ENCODE data around the gene CHCHD6.

DNA sequence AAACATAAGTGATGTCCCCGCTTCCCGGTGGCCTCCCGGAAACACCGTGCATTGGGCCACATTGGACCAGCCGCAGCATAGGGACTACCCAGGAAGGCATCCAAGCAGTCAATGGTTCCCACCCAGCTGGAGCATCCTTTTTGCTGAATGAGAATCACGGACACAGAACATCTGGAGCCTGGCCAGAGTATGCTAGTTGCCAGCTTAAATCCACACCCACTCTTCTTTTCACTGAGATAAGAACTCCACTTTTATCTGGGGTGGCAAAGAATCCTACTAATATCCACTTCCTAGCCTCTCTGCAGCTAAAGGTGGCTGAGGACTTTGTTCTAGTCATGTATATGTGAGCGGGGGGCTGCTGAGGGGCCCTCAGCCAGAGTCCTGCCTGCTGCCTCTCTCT, 183.6 kb downstream of the CHCHD6 start:
- TF ChIP-seq POLR2A (IDR thresholded peaks at IDR 0.05) (no peak), CTCF (IDR thresholded peaks at IDR 0.05) (no peak)
